ENCODE results near the gene C22orf39. TPM values are rescaled to one million over a fixed set of nuclear protein-coding genes. Genes with fewer than 3 reads are reported as not detected.

C22orf39 gene
- total and polyA plus RNA-seq, 9 donors: 25.7 to 58.9 (median 33.5) TPM

DNA sequence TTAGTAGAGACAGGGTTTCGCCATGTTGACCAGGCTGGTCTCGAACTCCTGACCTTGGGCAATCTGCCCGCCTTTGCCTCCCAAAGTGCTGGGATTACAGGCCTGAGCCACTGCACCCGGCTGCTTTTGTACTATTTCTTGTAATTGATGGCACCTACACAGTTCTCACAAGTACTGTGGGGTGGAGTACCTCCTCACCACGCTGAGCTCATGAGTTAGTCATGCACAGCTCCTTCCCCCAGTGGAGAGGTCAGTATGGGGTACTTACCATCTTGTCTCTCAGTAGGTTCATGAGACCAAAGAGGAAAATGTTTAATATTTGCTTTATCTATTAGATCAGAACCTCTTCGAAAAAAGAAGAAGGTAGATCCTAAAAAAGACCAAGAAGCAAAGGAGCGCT is 13.1 kb downstream of the C22orf39 start:
- peak in 1 of 5 donors; percentile 27 for DNase-seq
- WGBS, 3 donors: 89 to 92% (median 91%) methylated on average over 7 of the region's 7 CpGs
- Histone ChIP-seq H3K27ac (no peak overlapping the region), H3K4me3 (no peak overlapping the region), H3K4me1 (ENCODE audit: insufficient read depth) (peaks cover 10% of the 10 kb centered on the region), H3K27me3 (no peaks in the 10 kb centered on the region), H3K36me3 (no peaks in the 10 kb centered on the region), H3K9me3 (no peaks in the 10 kb centered on the region)
- intact Hi-C loops (cut with DNase I): no loop called here
- TF ChIP-seq, protein P1, sequence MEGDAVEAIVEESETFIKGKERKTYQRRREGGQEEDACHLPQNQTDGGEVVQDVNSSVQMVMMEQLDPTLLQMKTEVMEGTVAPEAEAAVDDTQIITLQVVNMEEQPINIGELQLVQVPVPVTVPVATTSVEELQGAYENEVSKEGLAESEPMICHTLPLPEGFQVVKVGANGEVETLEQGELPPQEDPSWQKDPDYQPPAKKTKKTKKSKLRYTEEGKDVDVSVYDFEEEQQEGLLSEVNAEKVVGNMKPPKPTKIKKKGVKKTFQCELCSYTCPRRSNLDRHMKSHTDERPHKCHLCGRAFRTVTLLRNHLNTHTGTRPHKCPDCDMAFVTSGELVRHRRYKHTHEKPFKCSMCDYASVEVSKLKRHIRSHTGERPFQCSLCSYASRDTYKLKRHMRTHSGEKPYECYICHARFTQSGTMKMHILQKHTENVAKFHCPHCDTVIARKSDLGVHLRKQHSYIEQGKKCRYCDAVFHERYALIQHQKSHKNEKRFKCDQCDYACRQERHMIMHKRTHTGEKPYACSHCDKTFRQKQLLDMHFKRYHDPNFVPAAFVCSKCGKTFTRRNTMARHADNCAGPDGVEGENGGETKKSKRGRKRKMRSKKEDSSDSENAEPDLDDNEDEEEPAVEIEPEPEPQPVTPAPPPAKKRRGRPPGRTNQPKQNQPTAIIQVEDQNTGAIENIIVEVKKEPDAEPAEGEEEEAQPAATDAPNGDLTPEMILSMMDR (IDR thresholded peaks at IDR 0.05): no peak
- TF ChIP-seq EP300 (IDR thresholded peaks at IDR 0.05) (no peak), POLR2A (IDR thresholded peaks at IDR 0.05) (no peak)

DNA sequence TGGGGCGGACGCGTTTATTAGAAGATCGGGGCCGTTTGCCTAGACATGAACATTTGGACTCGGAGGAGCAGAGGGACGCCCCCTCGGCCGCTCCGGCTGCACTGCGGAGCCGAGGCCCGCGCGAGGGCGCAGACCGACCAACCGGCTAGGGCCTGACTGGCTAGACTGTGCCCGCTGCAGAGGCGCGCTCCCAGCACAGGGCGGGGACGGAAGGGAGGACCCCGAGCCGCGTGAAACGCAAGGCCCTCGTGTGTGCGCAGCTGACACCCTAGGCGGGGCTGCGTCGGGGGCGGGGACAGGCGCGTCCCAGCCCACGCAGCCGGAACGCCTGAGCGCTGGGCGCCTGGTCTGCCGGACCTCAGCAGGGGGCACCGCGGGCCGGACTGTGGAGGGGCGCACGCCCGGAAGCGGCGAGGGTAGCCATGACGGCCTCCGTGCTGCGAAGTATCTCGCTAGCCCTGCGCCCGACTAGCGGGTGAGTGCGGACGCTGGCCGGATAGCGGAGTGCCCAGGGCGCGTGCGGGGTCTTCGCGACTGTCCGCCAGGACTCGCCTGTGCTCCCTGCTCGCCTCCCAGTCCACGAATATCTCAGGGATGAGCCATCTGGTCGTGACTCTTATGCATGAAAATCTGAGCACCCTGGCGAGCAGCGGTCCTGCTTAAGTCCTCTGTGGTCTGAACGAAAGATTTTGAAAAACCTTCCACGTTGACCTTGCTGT is 15.2 kb downstream of the C22orf39 start, which contains the start of gene MRPL40:
Gene MRPL40, plus strand, starts transcription at position 413 of the 719 bp plus-strand sequence. Its CDS starts 10 bp downstream, at position 423.
- Histone ChIP-seq H3K36me3 (no peaks in the 10 kb centered on the region), H3K4me3 (peak within 1 kb of the TSS; percentile 89), H3K4me1 (ENCODE audit: insufficient read depth) (peaks cover 10% of the 10 kb centered on the region), H3K9me3 (no peaks in the 10 kb centered on the region), H3K27ac (peak within 1 kb of the TSS; percentile 70 to 88), H3K27me3 (no peaks in the 10 kb centered on the region)
- TF ChIP-seq, protein P1 (IDR thresholded peaks at IDR 0.05): peak in 1 of 3 donors; percentile 22
- TF ChIP-seq EP300 (IDR thresholded peaks at IDR 0.05) (no peak), POLR2A (IDR thresholded peaks at IDR 0.05) (peak; percentile 91)
- 0% methylated on average over 49 to 74 of the region's 74 CpGs for WGBS, 3 donors
- intact Hi-C loops (cut with DNase I): no loop called here
- peak; percentile 89 to 95 (median 93) for DNase-seq

DNA sequence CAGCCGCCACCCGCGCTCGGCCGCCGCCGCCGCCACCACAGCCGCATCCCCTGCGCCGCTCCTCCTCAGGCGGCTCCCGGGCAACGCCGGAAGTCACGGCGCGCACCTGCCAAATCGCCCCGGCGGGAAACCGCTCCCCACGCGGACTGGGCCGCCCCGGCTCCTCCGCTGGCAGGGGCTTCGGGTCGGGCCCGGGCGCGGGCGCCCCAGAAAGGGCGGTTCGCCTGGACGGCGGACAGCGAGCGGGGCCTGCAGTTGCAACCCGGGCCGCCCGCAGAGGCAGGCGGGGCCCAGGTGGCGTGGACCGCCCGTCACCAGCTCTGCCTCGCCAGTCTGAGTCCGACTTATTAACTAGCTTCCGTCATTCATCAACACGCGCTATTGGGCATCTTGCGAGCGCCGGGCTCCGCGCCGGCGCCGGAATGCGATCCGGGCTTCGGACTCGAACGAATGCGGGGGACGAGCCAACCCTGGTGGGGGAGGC is 15.8 kb downstream of the C22orf39 start, which contains the start of gene HIRA:
Gene HIRA, minus strand, starts transcription at position 85 of the 484 bp plus-strand sequence. CDS start 257 bp downstream, outside the sequence.
- Histone ChIP-seq H3K36me3 (no peaks in the 10 kb centered on the region), H3K27me3 (no peaks in the 10 kb centered on the region), H3K27ac (peak within 1 kb of the TSS; percentile 70 to 88), H3K4me1 (ENCODE audit: insufficient read depth) (peaks cover 10% of the 10 kb centered on the region), H3K9me3 (no peaks in the 10 kb centered on the region), H3K4me3 (peak within 1 kb of the TSS; percentile 89)
- intact Hi-C loops (cut with DNase I): no loop called here
- WGBS, 3 donors: 0 to 1% (median 0%) methylated on average over 38 to 66 of the region's 66 CpGs
- no peak for TF ChIP-seq POLR2A (IDR thresholded peaks at IDR 0.05)
- TF ChIP-seq, protein P1 (IDR thresholded peaks at IDR 0.05): no peak
- no peak for TF ChIP-seq EP300 (IDR thresholded peaks at IDR 0.05)
- DNase-seq: peak; percentile 70 to 89 (median 81)

DNA sequence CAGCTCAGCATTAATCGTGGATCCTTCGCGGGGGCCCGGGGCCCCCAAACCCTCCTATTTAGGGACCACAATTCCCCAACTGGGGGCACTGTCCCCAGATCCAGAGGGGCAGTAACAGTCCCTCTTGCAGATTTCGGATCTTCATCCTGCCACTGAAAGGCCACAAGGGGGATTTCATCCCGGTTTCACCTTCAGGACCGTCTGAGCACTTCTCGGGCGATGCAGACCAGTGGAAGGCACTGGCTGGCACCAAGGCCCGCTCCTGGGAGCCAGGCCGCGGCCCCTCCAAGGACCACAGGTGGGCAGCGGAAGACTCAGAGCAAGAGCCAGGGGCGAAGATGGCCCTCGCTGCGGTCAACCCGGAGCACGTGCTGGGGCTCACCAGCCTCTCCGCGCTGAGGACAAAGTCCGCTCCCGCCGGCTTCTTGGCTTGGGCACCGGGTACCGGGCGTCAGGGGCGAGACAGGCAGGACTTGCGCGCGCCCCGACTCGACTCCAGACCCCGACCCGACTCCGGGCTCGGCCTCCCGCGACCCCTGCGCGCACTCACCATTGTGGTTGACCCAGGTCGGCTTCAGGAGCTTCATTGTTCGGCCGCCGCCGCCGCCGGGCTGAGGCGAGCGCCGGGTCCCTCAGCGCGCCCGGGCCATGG is 16.5 kb downstream of the C22orf39 start:
- WGBS, 3 donors: 0 to 1% (median 0%) methylated on average over 38 to 53 of the region's 53 CpGs
- Histone ChIP-seq H3K4me1 (ENCODE audit: insufficient read depth) (peaks cover 10% of the 10 kb centered on the region), H3K9me3 (no peaks in the 10 kb centered on the region), H3K4me3 (peak overlapping the region; percentile 89), H3K27ac (peak overlapping the region in 1 of 2 donors; percentile 21), H3K27me3 (no peaks in the 10 kb centered on the region), H3K36me3 (no peaks in the 10 kb centered on the region)
- intact Hi-C loops (cut with DNase I): no loop called here
- peak in 4 of 5 donors; percentile 27 to 61 (median 51) for DNase-seq
- TF ChIP-seq POLR2A (IDR thresholded peaks at IDR 0.05) (no peak), EP300 (IDR thresholded peaks at IDR 0.05) (no peak)
- TF ChIP-seq, protein P1 (IDR thresholded peaks at IDR 0.05): no peak

All from ovary (tissue), 9 donors.